Measurements from ENCODE around the gene MYH15. TPM values are rescaled to one million over a fixed set of nuclear protein-coding genes. Genes with fewer than 3 reads are reported as not detected.

The MYH15 gene
- total and polyA plus RNA-seq, 8 donors, result 0.05 to 0.37 (median 0.11) TPM; not detected in 4

DNA sequence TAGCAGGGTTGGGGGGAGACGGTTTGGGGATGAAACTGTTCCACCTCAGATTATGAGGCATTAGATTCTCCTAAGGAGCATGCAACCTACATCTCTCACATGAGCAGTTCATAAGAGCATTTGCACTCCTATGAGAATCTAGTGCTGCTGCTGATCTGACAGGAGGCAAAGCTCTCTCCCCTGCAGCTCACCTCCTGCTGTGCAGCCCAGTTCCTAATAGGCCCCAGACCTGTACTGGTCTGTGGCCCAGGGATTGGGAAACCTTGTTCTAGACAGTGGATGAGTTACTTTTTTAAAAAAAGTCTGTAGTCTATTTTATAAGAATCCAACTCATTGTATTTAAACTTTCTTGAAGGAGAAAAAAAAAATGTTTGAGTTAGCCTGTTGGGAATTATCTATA is 114.1 kb downstream of the MYH15 start:
- no peak for DNase-seq
- intact Hi-C loops (cut with DNase I; ENCODE audit: low total_unique reads), result no loop called here
- WGBS, 5 donors, result 65 to 97% (median 89%) methylated on average over 1 of the region's 1 CpG
- peaks cover 0 to 3% (median 0%) of the 10 kb centered on the region in 4 donors for H3K9me3 ChIP-seq
- no peak overlapping the region for H3K27ac ChIP-seq
- no peaks in the 10 kb centered on the region for H3K27me3 ChIP-seq
- H3K36me3 ChIP-seq, result no peaks in the 10 kb centered on the region
- no peak overlapping the region for H3K4me3 ChIP-seq
- TF ChIP-seq EP300 (IDR thresholded peaks at IDR 0.05) (no peak), POLR2AphosphoS5 (IDR thresholded peaks at IDR 0.05) (no peak), POLR2A (IDR thresholded peaks at IDR 0.05) (no peak)
- TF ChIP-seq, protein P1, sequence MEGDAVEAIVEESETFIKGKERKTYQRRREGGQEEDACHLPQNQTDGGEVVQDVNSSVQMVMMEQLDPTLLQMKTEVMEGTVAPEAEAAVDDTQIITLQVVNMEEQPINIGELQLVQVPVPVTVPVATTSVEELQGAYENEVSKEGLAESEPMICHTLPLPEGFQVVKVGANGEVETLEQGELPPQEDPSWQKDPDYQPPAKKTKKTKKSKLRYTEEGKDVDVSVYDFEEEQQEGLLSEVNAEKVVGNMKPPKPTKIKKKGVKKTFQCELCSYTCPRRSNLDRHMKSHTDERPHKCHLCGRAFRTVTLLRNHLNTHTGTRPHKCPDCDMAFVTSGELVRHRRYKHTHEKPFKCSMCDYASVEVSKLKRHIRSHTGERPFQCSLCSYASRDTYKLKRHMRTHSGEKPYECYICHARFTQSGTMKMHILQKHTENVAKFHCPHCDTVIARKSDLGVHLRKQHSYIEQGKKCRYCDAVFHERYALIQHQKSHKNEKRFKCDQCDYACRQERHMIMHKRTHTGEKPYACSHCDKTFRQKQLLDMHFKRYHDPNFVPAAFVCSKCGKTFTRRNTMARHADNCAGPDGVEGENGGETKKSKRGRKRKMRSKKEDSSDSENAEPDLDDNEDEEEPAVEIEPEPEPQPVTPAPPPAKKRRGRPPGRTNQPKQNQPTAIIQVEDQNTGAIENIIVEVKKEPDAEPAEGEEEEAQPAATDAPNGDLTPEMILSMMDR (IDR thresholded peaks at IDR 0.05), result no peak
- H3K4me1 ChIP-seq, result no peaks in the 10 kb centered on the region

DNA sequence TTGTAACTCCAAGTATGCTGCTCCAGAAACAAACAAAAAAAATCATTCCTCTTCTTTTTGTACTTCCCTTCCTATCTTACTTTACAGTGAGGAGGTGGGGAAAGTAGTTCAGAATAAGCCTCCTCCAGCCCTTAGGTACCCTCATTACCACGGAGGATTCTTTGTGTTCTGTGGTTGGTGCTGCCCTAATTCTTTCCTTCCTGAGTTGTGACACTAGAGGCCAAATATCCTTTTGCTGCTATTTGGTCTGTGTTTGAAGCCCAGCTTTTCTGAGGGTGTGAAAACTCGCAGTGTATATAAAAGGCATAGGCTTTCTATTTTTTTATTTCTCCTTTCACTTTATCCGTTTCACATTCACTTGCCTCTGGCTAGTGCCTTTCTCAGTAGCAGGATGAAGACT is 115.8 kb downstream of the MYH15 start:
- no peak overlapping the region for H3K4me3 ChIP-seq
- intact Hi-C loops (cut with DNase I; ENCODE audit: low total_unique reads), result no loop called here
- no peak for DNase-seq
- WGBS, 5 donors, result 69 to 83% (median 77%) methylated on average over 3 of the region's 3 CpGs
- H3K9me3 ChIP-seq, result no peaks in the 10 kb centered on the region
- H3K27me3 ChIP-seq, result no peaks in the 10 kb centered on the region
- H3K27ac ChIP-seq, result no peak overlapping the region
- TF ChIP-seq POLR2A (IDR thresholded peaks at IDR 0.05) (no peak), EP300 (IDR thresholded peaks at IDR 0.05) (no peak), POLR2AphosphoS5 (IDR thresholded peaks at IDR 0.05) (no peak)
- TF ChIP-seq, protein P1 (IDR thresholded peaks at IDR 0.05), result no peak
- no peaks in the 10 kb centered on the region for H3K4me1 ChIP-seq
- H3K36me3 ChIP-seq, result no peaks in the 10 kb centered on the region

DNA sequence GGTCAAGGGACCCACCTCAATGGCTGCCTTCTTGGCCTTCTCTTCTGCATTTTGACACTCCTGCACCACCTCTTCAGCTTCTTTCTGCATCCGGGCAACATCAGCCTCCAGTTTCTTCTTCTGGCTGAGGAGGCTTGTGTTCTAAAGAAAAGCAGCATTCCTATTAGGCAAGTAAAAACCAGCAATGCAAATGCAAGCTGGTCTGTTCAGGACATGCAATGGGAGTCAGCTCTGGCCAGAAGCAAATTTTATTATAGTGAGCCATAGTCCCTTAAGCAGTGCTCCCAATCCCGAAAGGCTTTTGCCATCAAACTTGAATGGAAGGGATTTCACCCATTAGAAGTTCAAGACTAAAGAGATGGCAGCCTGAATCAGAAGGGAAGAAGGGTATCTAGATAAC is 116.4 kb downstream of the MYH15 start:
- intact Hi-C loops (cut with DNase I; ENCODE audit: low total_unique reads), result no loop called here
- Histone ChIP-seq H3K27me3 (no peaks in the 10 kb centered on the region), H3K27ac (no peak overlapping the region), H3K36me3 (no peaks in the 10 kb centered on the region), H3K9me3 (no peaks in the 10 kb centered on the region), H3K4me3 (no peak overlapping the region), H3K4me1 (no peaks in the 10 kb centered on the region)
- WGBS, 5 donors, result 89 to 98% (median 95%) methylated on average over 2 of the region's 2 CpGs
- TF ChIP-seq, protein P1 (IDR thresholded peaks at IDR 0.05), result no peak
- no peak for TF ChIP-seq POLR2AphosphoS5 (IDR thresholded peaks at IDR 0.05)
- TF ChIP-seq POLR2A (IDR thresholded peaks at IDR 0.05), result no peak
- TF ChIP-seq EP300 (IDR thresholded peaks at IDR 0.05), result no peak
- no peak for DNase-seq

DNA sequence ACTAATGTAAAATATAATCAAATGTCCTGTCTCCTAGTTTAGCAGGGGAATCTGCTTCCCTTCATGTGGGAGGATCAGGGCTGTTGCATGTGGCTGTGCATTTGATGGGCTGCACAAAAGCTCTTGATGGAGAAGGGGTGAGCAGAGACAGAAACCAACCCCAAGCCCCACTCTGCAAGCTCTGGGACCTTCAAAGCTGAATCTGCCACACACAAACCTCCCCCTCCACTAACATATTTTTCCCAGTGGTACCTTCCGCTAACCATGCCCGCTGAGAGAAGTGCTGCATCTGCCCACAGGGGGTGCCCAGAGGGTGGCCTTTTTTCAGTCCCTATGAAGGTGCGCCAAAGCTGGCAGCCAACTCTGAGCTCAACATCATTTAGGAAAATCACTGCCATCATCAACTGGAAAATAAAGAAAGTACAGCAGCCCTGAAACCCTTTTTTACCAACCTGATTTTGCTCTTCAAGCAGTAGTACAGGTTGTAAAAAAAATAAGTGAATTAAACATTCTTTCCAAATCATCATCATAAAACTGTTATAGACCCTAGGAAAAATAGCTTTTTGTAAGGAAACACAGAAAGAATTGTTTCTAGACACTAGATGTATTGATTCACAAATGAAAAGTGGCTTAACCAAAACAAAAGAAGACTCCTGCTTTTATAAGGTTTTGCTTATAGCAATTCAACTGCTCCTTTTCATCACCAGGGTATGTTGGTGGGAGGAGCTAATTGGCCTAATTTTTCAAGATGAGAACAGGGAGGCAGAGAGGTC is 117.1 kb downstream of the MYH15 start:
- Histone ChIP-seq H3K4me1 (no peaks in the 10 kb centered on the region), H3K9me3 (no peaks in the 10 kb centered on the region), H3K4me3 (no peak overlapping the region), H3K27me3 (no peaks in the 10 kb centered on the region), H3K36me3 (no peaks in the 10 kb centered on the region), H3K27ac (no peak overlapping the region)
- no peak for TF ChIP-seq POLR2A (IDR thresholded peaks at IDR 0.05)
- no peak for TF ChIP-seq POLR2AphosphoS5 (IDR thresholded peaks at IDR 0.05)
- TF ChIP-seq, protein P1 (IDR thresholded peaks at IDR 0.05), result no peak
- no peak for TF ChIP-seq EP300 (IDR thresholded peaks at IDR 0.05)
- no peak for DNase-seq
- intact Hi-C loops (cut with DNase I; ENCODE audit: low total_unique reads), result no loop called here
- 64 to 67% (median 67%) methylated on average over 3 of the region's 3 CpGs for WGBS, 5 donors
